Measurements from ENCODE around the gene TLE4. TPM values are rescaled to one million over a fixed set of nuclear protein-coding genes. Genes with fewer than 3 reads are reported as not detected.
"Not testable (repeated sequence)": the region's sequence is repeated elsewhere in the genome, so short reads cannot be mapped to it uniquely, and the experiment has no call there.

The TLE4 gene
- total RNA-seq, 1 donor from 2014 or later = 62.6 TPM

DNA sequence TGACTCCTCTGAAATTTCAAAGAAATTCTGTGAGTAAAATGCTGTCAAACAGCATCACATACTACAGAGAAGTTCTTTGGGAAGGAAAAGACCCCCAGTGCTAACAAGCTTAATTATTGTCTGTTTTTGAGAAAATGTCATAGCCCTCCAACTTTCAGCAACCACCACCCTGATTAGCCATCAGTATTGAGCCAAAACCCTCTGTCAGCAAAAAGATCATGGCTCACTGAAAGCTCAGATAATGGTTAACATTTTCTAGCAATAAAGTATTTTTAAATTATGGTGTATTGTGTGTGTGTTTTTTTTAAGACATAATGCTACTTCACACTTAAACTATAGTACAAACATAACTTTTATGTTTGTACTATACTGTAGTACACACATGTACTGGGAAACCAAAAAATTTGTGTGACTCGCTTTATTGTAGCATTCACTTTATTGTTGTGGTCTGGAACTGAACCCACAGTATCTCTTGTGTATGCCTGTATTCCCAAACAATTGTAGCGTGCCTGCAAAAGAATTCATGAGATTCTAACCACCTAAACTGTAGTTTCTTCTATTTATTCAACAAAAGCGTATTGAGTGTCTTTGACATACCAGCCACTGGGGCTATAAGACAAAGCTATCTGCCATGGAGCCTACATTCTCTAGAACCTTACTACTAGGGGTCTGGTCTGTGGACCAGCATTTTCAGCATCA, 31.6 kb downstream of the TLE4 start:
- Mint-ChIP-seq H3K27me3 (no peaks in the 10 kb centered on the region), H3K27ac (no peak overlapping the region), H3K36me3 (ENCODE audit: low read depth) (peaks cover 26% of the 10 kb centered on the region), H3K4me3 (no peak overlapping the region), H3K9me3 (peaks cover 14% of the 10 kb centered on the region), H3K4me1 (peaks cover 36% of the 10 kb centered on the region)
- ChIA-PET POLR2A (no interaction called here), CTCF (no interaction called here)
- no peak for ATAC-seq (ENCODE audit: low read depth)
- TF ChIP-seq, protein P1, sequence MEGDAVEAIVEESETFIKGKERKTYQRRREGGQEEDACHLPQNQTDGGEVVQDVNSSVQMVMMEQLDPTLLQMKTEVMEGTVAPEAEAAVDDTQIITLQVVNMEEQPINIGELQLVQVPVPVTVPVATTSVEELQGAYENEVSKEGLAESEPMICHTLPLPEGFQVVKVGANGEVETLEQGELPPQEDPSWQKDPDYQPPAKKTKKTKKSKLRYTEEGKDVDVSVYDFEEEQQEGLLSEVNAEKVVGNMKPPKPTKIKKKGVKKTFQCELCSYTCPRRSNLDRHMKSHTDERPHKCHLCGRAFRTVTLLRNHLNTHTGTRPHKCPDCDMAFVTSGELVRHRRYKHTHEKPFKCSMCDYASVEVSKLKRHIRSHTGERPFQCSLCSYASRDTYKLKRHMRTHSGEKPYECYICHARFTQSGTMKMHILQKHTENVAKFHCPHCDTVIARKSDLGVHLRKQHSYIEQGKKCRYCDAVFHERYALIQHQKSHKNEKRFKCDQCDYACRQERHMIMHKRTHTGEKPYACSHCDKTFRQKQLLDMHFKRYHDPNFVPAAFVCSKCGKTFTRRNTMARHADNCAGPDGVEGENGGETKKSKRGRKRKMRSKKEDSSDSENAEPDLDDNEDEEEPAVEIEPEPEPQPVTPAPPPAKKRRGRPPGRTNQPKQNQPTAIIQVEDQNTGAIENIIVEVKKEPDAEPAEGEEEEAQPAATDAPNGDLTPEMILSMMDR (IDR thresholded peaks at IDR 0.05) = no peak
- DNase-seq = no peak
- intact Hi-C loops (cut with micrococcal nuclease) = no loop called here

DNA sequence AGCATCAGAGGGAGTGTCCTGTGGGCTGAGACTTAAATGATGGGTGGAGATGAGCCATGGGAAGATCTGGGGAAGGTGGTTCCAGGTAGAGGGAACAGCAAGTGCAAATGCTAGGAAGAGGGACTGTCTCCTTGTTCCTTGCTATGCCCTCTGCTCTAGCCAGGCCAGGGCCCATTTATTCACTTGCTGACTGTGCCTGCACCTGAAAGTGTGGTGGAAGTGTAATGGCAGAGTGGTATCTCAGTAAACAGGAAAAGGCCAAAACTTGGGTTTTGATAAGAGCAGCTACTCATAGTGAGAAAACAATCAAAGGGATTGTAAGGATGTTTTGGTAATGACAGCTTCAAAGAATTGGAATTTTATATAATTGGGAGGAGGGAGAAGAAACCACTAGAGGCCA, 32.4 kb downstream of the TLE4 start:
- CTCF ChIA-PET = no interaction called here
- peaks cover 30% of the 10 kb centered on the region for H3K4me1 Mint-ChIP-seq

DNA sequence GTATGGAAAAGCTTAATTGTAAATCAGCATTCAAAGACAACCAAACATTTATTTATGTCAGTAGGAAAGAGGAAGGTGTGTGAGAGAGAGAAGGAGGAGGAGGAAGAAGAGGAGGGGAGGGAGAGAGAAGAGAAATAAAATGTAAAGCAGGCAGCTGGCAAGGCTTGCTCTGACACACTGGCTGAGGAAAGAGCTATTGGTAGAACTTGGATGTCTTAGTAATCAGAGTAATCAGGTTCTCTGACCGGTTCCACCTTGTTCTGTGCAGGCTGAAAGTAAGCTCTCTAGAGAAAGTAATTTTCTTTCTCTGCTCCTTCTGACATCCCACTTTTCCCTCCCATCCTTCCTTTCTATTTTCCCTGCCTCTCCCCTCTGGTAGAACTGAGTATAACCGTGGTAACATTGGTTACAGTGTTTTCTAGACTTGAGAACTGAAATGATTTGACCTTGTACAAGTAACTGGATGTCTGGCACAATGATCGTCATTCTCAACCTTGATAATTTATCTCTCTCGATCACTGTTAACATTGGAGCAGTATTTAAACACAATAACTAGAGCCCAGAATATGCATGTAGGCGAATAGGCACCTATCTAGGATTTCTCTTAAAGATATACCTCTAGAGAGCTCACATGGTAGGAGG, 33.3 kb downstream of the TLE4 start:
- CTCF ChIA-PET = no interaction called here
- intact Hi-C loops (cut with micrococcal nuclease) = no loop called here
- no peak for ATAC-seq (ENCODE audit: low read depth)

More for the DNA sequence above, 32.4 kb downstream of the TLE4 start:
- Mint-ChIP-seq H3K27me3 (no peaks in the 10 kb centered on the region), H3K9me3 (peaks cover 14% of the 10 kb centered on the region), H3K36me3 (ENCODE audit: low read depth) (peaks cover 26% of the 10 kb centered on the region), H3K4me3 (no peak overlapping the region), H3K27ac (no peak overlapping the region)
- POLR2A ChIA-PET = no interaction called here
- TF ChIP-seq, protein P1 (IDR thresholded peaks at IDR 0.05) = no peak
- no peak for DNase-seq
- ATAC-seq (ENCODE audit: low read depth) = no peak
- intact Hi-C loops (cut with micrococcal nuclease) = no loop called here

DNA sequence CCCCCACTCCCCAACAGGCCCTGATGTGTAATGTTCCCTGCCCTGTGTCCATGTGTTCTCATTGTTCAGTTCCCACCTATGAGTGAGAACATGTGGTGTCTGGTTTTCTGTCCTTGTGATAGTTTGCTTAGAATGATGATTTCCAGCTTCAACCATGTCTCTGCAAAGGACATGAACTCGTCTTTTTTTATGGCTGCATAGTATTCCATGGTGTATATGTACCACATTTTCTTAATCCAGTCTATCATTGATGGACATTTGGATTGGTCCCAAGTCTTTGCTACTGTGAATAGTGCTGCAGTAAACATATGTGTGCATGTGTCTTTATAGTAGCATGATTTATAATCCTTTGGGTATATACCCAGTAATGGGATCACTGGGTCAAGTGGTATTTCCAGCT, 34.8 kb downstream of the TLE4 start:
- DNase-seq = not testable (repeated sequence)

More for the DNA sequence above, 33.3 kb downstream of the TLE4 start:
- Mint-ChIP-seq H3K4me3 (no peak overlapping the region), H3K27me3 (no peaks in the 10 kb centered on the region), H3K9me3 (peaks cover 14% of the 10 kb centered on the region), H3K4me1 (peaks cover 30% of the 10 kb centered on the region), H3K36me3 (ENCODE audit: low read depth) (peaks cover 26% of the 10 kb centered on the region), H3K27ac (no peak overlapping the region)
- DNase-seq = no peak
- POLR2A ChIA-PET = no interaction called here
- TF ChIP-seq, protein P1 (IDR thresholded peaks at IDR 0.05) = no peak

DNA sequence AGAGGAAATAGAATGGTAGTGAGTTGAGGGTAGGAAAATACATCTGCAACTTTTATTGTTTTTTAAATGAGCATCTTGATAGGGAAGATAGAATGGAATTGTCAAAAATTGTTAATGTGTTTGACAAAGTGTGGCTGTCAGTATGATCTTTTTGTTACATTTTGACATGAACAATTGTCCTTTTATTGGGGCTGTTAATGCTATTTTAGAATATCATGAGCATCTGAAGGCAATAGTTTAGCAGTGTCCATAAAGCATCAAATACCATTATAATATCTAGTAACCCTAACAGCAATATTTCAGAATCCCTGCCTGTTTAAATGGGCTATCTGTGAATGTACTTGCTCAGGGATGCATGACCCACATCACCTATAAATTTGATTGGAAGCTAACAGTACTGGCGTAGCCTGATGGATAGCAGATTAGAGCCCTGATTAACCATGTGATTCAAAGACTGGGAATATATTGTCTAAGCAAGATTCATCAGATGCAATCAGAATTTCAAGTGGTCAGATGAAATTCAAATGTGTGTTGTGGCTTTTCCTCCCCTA, 37.8 kb downstream of the TLE4 start:
- POLR2A ChIA-PET = no interaction called here
- CTCF ChIA-PET = no interaction called here
- H3K27ac Mint-ChIP-seq = no peak overlapping the region
- H3K9me3 Mint-ChIP-seq = no peaks in the 10 kb centered on the region
- H3K36me3 Mint-ChIP-seq (ENCODE audit: low read depth) = peaks cover 21% of the 10 kb centered on the region
- no peak for DNase-seq
- peaks cover 51% of the 10 kb centered on the region for H3K4me1 Mint-ChIP-seq
- intact Hi-C loops (cut with micrococcal nuclease) = no loop called here
- no peaks in the 10 kb centered on the region for H3K27me3 Mint-ChIP-seq
- TF ChIP-seq, protein P1 (IDR thresholded peaks at IDR 0.05) = no peak
- no peak overlapping the region for H3K4me3 Mint-ChIP-seq
- ATAC-seq (ENCODE audit: low read depth) = no peak

More for the DNA sequence above, 34.8 kb downstream of the TLE4 start:
- H3K27ac Mint-ChIP-seq; H3K27me3 Mint-ChIP-seq; intact Hi-C loops (cut with micrococcal nuclease); ATAC-seq (ENCODE audit: low read depth); H3K4me3 Mint-ChIP-seq: not testable (repeated sequence)
- CTCF ChIA-PET = interaction anchor here (0.9 kb wide), 1 partner anchor 12 kb away, joined by 3 read pairs; no protein-coding TSS in a partner anchor
- H3K9me3 Mint-ChIP-seq = peaks cover 12% of the 10 kb centered on the region
- POLR2A ChIA-PET = interaction anchor here (0.6 kb wide), 1 partner anchor 9 kb away, joined by 6 read pairs; no protein-coding TSS in a partner anchor
- peaks cover 38% of the 10 kb centered on the region for H3K4me1 Mint-ChIP-seq
- H3K36me3 Mint-ChIP-seq (ENCODE audit: low read depth) = peaks cover 24% of the 10 kb centered on the region

Measured in activated B cell treated with CpG ODN at 0.5 μM for 24 hours (primary cell).